HG03457 (cell line): Measurements from ENCODE around the gene HYAL4.
"Not testable (repeated sequence)": the region's sequence is repeated elsewhere in the genome, so short reads cannot be mapped to it uniquely, and the experiment has no call there.

Experiments
- ATAC-seq: cut with Tn5 transposase; IDR thresholded peaks from one replicate; pipeline ENCODE4 v1.9.1; 2021; ENCODE audit warnings: moderate number of reproducible peaks; ENCODE audit not compliant: unreplicated experiment

The HYAL4 gene

DNA sequence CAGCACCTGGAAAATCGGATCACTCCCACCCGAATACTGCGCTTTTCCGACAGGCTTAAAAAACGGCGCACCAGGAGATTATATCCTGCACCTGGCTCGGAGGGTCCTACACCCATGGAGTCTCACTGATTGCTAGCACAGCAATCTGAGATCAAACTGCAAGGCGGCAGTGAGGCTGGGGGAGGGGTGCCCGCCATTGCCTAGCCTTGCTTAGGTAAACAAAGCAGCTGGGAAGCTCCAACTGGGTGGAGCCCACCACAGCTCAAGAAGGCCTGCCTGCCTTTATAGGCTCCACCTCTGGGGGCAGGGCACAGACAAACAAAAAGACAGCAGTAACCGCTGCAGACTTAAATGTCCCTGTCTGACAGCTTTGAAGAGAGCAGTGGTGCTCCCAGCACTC is 49.8 kb downstream of the HYAL4 start:
- not testable (repeated sequence) for ATAC-seq

GRCh38 chr7:123901101-123901500 is 56.1 kb downstream of the HYAL4 start:
- no peak for ATAC-seq

GRCh38 chr7:123905714-123906113 is 60.7 kb downstream of the HYAL4 start:
- ATAC-seq: no peak

DNA sequence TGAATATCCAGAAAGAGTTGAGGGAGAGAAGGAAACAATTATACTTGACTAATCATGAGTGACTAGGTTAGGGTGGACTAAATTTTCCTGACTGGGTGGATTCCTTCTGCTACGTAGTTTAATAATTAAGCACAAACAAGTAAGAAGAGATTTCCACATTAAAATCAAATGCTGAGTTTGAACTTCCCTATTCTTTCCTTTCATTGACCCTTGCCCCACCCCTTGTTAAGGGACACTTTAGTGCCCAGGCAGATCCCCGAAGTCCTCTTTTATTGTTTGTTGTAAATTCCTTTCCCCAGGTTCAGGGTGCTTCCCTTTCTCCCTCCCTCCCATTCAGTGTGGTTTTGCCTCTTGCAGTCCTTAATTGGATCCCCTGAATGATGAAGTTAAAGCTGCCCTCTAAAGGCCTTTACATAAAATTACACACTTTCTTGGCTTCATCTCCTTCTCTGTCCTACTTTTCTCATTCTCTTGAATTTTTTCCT is 71.3 kb downstream of the HYAL4 start:
- ATAC-seq: no peak

DNA sequence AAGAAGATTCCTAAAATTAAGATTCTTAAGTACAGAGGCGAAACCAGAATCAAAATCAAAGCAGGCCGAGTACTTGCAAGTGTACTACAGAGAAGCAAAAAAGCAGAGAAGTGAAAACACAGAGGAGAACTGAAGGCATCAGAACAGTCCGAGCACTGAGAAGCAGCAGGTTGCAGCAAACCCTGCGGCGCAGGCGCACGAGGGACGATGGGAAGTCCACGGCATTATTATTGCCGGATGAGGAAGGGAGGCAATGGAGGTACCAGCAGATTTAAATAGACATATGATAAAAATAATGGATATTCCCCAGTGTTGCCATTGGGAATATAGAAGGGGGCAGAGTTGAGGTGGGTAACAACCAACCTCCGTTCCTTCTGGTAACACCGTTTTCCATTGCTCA is 72.9 kb downstream of the HYAL4 start:
- no peak for ATAC-seq

DNA sequence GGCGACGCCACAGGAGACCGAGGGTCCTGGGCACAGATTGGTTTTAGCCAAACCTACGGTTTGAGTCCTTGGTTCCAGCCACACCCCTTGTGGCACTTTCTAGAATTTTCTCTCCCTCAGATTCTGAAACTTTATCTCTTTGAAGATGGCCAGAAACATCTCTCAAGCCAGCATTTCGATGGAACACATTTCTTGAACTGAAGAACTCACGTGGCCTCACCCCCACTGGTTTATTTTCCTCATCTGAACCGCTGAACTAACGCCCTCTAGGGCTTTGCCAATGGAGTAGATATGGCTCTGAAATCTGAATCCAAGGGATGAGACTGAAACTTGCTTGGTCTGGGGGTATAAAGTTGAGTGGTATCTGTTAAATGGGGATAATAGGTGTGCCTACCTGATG is 73.3 kb downstream of the HYAL4 start:
- ATAC-seq: no peak

- ATAC-seq: no peak
These were observed 78.6 kb downstream of the HYAL4 start for GRCh38 chr7:123923599-123923998.

- ATAC-seq: no peak
These were observed 80.0 kb downstream of the HYAL4 start, which contains the start of gene SPAM1 for GRCh38 chr7:123924941-123925340. SPAM1 (plus strand) TSS chr7:123925241; CDS start chr7:123953571, 28,330 bp downstream.
